HepG2 (cell line): ENCODE data around the gene USP7. TPM values are rescaled to one million over a fixed set of nuclear protein-coding genes. Genes with fewer than 3 reads are reported as not detected.

Experiments
- ATAC-seq: fragments of 200-7000 bp; cut with Tn5 transposase; 3 replicates; pipeline ENCODE4 v1.9.1; 2020; ENCODE audit warnings: mild to moderate bottlenecking, moderate library complexity
- BruUV-seq: library from RNA; stranded (reverse); fragments of 400-500 nt; replicated peaks from 2 replicates; lab custom pipeline; 2021; lab: Mats Ljungman, UMichigan
- CTCF ChIA-PET: fragments of 300-600 bp; formaldehyde crosslinking; extraction: SDS; loops from one replicate; lab custom pipeline; 2021; ENCODE audit warnings: low total read pairs, inconsistent platforms, low intra/inter-chr PET ratio; lab: Yijun Ruan, JAX
- POLR2A ChIA-PET: fragments of 350-600 bp; sonication (Branson Sonifier 250); formaldehyde crosslinking; loops from one replicate; lab custom pipeline; 2020; ENCODE audit warnings: antibody characterized with exemption, inconsistent platforms; lab: Yijun Ruan, JAX
- DNase-seq: peaks from one replicate; pipeline ENCODE4 v3.0.0-alpha.2; 2015; ENCODE audit warnings: low spot score
- FAIRE-seq: peaks from 3 replicates; lab custom pipeline; 2011; peaks lifted over from hg19 to GRCh38; lab: Jason Lieb, UNC
- H2AFZ ChIP-seq: one replicate; pipeline ENCODE4 v1.6.1; 2011; ENCODE audit warnings: low read length, inconsistent platforms
- H3K27ac ChIP-seq: fragments of 300-600 bp; 3 replicates; pipeline ENCODE4 v1.8.0; 2011; ENCODE audit warnings: mixed run types, mild to moderate bottlenecking, mixed read lengths, low read length, inconsistent platforms; ENCODE audit not compliant: insufficient read depth; ENCODE audit errors: extremely low read length
- H3K27me3 ChIP-seq, 2 experiments: fragments of 200-600 bp in 1 of 2; 2 replicates in 1 of 2; 3 replicates in 1 of 2; pipeline versions ENCODE4 v1.6.0 to v1.8.0; 2011; ENCODE audit warnings: low read length in 2 of 2, mild to moderate bottlenecking in 2 of 2, moderate library complexity in 2 of 2, inconsistent platforms in 1 of 2; ENCODE audit not compliant: insufficient read depth in 2 of 2, control insufficient read depth in 1 of 2
- H3K36me3 ChIP-seq, 2 experiments: fragments of 200-600 bp in 1 of 2; replicated peaks in 1 of 2; 2 replicates in 1 of 2; 3 replicates in 1 of 2; pipeline versions ENCODE4 v1.5.1 to v1.8.0; 2011; ENCODE audit warnings: low read length in 2 of 2, inconsistent platforms in 1 of 2; ENCODE audit not compliant: insufficient read depth in 2 of 2, control insufficient read depth in 1 of 2
- H3K4me1 ChIP-seq: 2 replicates; pipeline ENCODE4 v1.5.1; 2012; ENCODE audit warnings: low read length, inconsistent platforms; ENCODE audit not compliant: insufficient read depth
- H3K4me2 ChIP-seq: 2 replicates; pipeline ENCODE4 v1.6.0; 2011; ENCODE audit warnings: low read depth, low read length, inconsistent platforms
- H3K4me3 ChIP-seq, 3 experiments: fragments of 200-600 bp in 1 of 3; sonication (generic), shearing (Covaris generic) in 1 of 3; replicated peaks in 1 of 3; 2 replicates each; pipeline ENCODE4 v1.5.1; 2011 to 2016; ENCODE audit warnings: low read length in 3 of 3, inconsistent platforms in 2 of 3, low read depth in 2 of 3, mild to moderate bottlenecking in 2 of 3, control low read depth in 1 of 3, mixed read lengths in 1 of 3; ENCODE audit not compliant: insufficient read depth in 1 of 3
- H3K79me2 ChIP-seq: one replicate; pipeline ENCODE4 v1.6.1; 2011; ENCODE audit warnings: low read length, inconsistent platforms; ENCODE audit not compliant: insufficient read depth
- H3K9ac ChIP-seq: 2 replicates; pipeline ENCODE4 v1.6.0; 2011; ENCODE audit warnings: mild to moderate bottlenecking, low read depth, low read length, inconsistent platforms; ENCODE audit not compliant: insufficient read depth
- H3K9me3 ChIP-seq: 2 replicates; pipeline ENCODE4 v1.5.1; 2012; ENCODE audit warnings: mild to moderate bottlenecking, low read length
- H4K20me1 ChIP-seq: 2 replicates; pipeline ENCODE4 v1.6.0; 2011; ENCODE audit warnings: inconsistent platforms, mild to moderate bottlenecking, low read length, moderate library complexity; ENCODE audit not compliant: insufficient read depth
- ARID4A ChIP-seq: sonication (generic); formaldehyde crosslinking; IDR thresholded peaks from 2 replicates; pipeline ENCODE4 v1.5.0; 2020; ENCODE audit warnings: mild to moderate bottlenecking, missing genetic modification reagents, borderline replicate concordance
- CC2D1A ChIP-seq: sonication (generic); formaldehyde crosslinking; IDR thresholded peaks from 2 replicates; pipeline ENCODE4 v1.8.1; 2023; ENCODE audit warnings: mild to moderate bottlenecking, missing genetic modification reagents
- MAZ ChIP-seq, 2 experiments: sonication (generic) in 1 of 2; formaldehyde crosslinking in 1 of 2; IDR thresholded peaks; 2 replicates each; pipeline versions ENCODE4 v1.5.0 to v1.6.1; 2012 to 2020; ENCODE audit warnings: low read depth in 2 of 2, mild to moderate bottlenecking in 2 of 2, borderline replicate concordance in 1 of 2, improper control_type of control experiment in 1 of 2, low read length in 1 of 2, missing genetic modification reagents in 1 of 2, moderate library complexity in 1 of 2
- SMYD3 ChIP-seq: sonication (generic); formaldehyde crosslinking; IDR thresholded peaks from 2 replicates; pipeline ENCODE4 v1.8.1; 2023; ENCODE audit warnings: mild to moderate bottlenecking, missing genetic modification reagents
- SSRP1 ChIP-seq: IDR thresholded peaks from 2 replicates; pipeline ENCODE4 v1.6.1; 2016; ENCODE audit warnings: control low read depth
- TAF15 ChIP-seq: fragments of 200-400 bp; formaldehyde crosslinking; IDR thresholded peaks from one replicate; pipeline ENCODE4 v1.6.1; 2018; ENCODE audit warnings: mild to moderate bottlenecking, low read depth, low read length; ENCODE audit not compliant: poor library complexity, severe bottlenecking
- THAP9 ChIP-seq: sonication (generic); formaldehyde crosslinking; IDR thresholded peaks from 2 replicates; pipeline ENCODE4; 2020; ENCODE audit warnings: missing genetic modification reagents, mild to moderate bottlenecking, borderline replicate concordance
- ZNF232 ChIP-seq: sonication (generic); formaldehyde crosslinking; IDR thresholded peaks from 2 replicates; pipeline ENCODE4 v1.4.0; 2020; ENCODE audit warnings: missing genetic modification reagents, borderline replicate concordance
- ZNF251 ChIP-seq: sonication (generic); formaldehyde crosslinking; IDR thresholded peaks from 2 replicates; pipeline ENCODE4 v1.9.0; 2021; ENCODE audit warnings: mild to moderate bottlenecking, missing genetic modification reagents
- ZNF883 ChIP-seq: sonication (generic); formaldehyde crosslinking; IDR thresholded peaks from 2 replicates; pipeline ENCODE4 v1.5.1; 2020; ENCODE audit warnings: mild to moderate bottlenecking, missing genetic modification reagents; ENCODE audit errors: not compliant biosample characterization
- WGBS: methylation state at CpG from one replicate; pipeline ENCODE4 v1.1.6; 2017; ENCODE audit warnings: low lambda C conversion rate; 5-methylcytosine and 5-hydroxymethylcytosine counted together
- in situ Hi-C: cut with HindIII; loops from 2 replicates; pipeline ENCODE4 v1.10.0; 2017; ENCODE audit warnings: low pct_unique_long_range_greater_than_20kb; ENCODE audit not compliant: extremely low pct_ligation_motif_present
- intact Hi-C: fragments of 100-400 bp; cut with micrococcal nuclease; formaldehyde crosslinking; loops from one replicate; pipeline ENCODE4 v1.10.0; 2022; ENCODE audit not compliant: unreplicated experiment
- polyA plus RNA-seq, 8 experiments: library from polyadenylated mRNA; depleted of rRNA in 3 of 8; stranded (reverse) in 7 of 8; unstranded in 1 of 8; fragments of >200 nt; fragmentation: Illumina TruSeq in 4 of 8; extraction: Trizol in 4 of 8; gene quantifications; 2 replicates each; pipeline versions ENCODE4 v1.2.1 to v1.2.3, GENCODE V29; 2011 to 2016; ENCODE audit warnings: low read depth in 4 of 8, missing spikeins in 1 of 8, mixed read lengths in 1 of 8; ENCODE audit not compliant: insufficient read depth in 1 of 8
- total RNA-seq, 5 experiments: library from RNA; depleted of rRNA; stranded (reverse); fragments of >200 nt; fragmentation: Illumina TruSeq; extraction: Trizol; gene quantifications; 2 replicates each; pipeline ENCODE4 v1.2.3, GENCODE V29; 2016; ENCODE audit warnings: low read depth in 1 of 5
- TF ChIP-seq, protein P1 (sequence below): sonication (generic); formaldehyde crosslinking; IDR thresholded peaks from 2 replicates; pipeline ENCODE4 v1.8.1; 2022; ENCODE audit warnings: low read depth, mild to moderate bottlenecking, missing genetic modification reagents

The USP7 gene
- total and polyA plus RNA-seq, 2 of the 13 experiments (the other 11 are each of a cell fraction or from before 2014, with no cell fraction given) = 52.5 to 173 TPM

GRCh38 chr16:8958344-8959167, 5.2 kb downstream of the USP7 start:
- H3K27me3 ChIP-seq = no peaks in the 10 kb centered on the region; a peak in 1 of 5 replicates
- no TSS peak for BruUV-seq
- H3K9ac ChIP-seq = peak overlapping the region; percentile 2; the same call in 1 of the 2 replicates
- no peaks in the 10 kb centered on the region for H3K9me3 ChIP-seq
- H3K79me2 ChIP-seq = peaks cover 91% of the 10 kb centered on the region
- WGBS = 67% methylated on average over 14 of the region's 14 CpGs
- peaks cover 88% of the 10 kb centered on the region for H4K20me1 ChIP-seq
- intact Hi-C loops (loop anchor here (2.0 kb wide), 1 partner anchor 22 kb away; no protein-coding TSS in a partner anchor), in situ Hi-C loops (no loop called here)
- DNase-seq (no peak), ATAC-seq (no peak; the same call in 2 of the 3 replicates), FAIRE-seq (no peak)
- no peak overlapping the region for H2AFZ ChIP-seq
- peak overlapping the region; percentile 2 for H3K27ac ChIP-seq
- H3K36me3 ChIP-seq = no peaks in the 10 kb centered on the region
- POLR2A ChIA-PET = interaction anchor here (1.3 to 1.4 kb wide), 2 partner anchors 35 to 133 kb away, joined by 3 to 6 read pairs; partner anchors contain the start of gene HAPSTR1
- peak overlapping the region; percentile 90 for H3K4me2 ChIP-seq
- H3K4me1 ChIP-seq = peaks cover 79% of the 10 kb centered on the region
- peak overlapping the region in 1 of 3 experiments; percentile 3; a peak in 1 of 6 replicates for H3K4me3 ChIP-seq
- CTCF ChIA-PET = no interaction called here
- TF ChIP-seq MAZ (IDR thresholded peaks at IDR 0.05; ENCODE audit: borderline replicate concordance, low read depth, low read length) (no peak), MAZ (CRISPR knock-in tag; IDR thresholded peaks at IDR 0.05; ENCODE audit: low read depth) (no peak), SSRP1 (no peak), THAP9 (CRISPR knock-in tag) (peak; percentile 57; the same call in 1 of the 2 replicates), ARID4A (CRISPR knock-in tag) (peak; percentile 40; the same call in 1 of the 2 replicates), CC2D1A (CRISPR knock-in tag) (no peak), ZNF251 (CRISPR knock-in tag) (peak; percentile 79), ZNF232 (CRISPR knock-in tag) (0 out of 2 replicates have a peak, but pooled peaks have one; percentile 35), ZNF883 (CRISPR knock-in tag) (peak; percentile 17), SMYD3 (CRISPR knock-in tag) (no peak), TAF15 (no peak)
- TF ChIP-seq, protein P1, sequence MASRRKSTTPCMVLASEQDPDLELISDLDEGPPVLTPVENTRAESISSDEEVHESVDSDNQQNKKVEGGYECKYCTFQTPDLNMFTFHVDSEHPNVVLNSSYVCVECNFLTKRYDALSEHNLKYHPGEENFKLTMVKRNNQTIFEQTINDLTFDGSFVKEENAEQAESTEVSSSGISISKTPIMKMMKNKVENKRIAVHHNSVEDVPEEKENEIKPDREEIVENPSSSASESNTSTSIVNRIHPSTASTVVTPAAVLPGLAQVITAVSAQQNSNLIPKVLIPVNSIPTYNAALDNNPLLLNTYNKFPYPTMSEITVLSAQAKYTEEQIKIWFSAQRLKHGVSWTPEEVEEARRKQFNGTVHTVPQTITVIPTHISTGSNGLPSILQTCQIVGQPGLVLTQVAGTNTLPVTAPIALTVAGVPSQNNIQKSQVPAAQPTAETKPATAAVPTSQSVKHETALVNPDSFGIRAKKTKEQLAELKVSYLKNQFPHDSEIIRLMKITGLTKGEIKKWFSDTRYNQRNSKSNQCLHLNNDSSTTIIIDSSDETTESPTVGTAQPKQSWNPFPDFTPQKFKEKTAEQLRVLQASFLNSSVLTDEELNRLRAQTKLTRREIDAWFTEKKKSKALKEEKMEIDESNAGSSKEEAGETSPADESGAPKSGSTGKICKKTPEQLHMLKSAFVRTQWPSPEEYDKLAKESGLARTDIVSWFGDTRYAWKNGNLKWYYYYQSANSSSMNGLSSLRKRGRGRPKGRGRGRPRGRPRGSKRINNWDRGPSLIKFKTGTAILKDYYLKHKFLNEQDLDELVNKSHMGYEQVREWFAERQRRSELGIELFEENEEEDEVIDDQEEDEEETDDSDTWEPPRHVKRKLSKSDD (CRISPR knock-in tag) = no peak
